Neural cell (in vitro differentiated cells): ENCODE data around the gene MUC2. TPM values are rescaled to one million over a fixed set of nuclear protein-coding genes. Genes with fewer than 3 reads are reported as not detected.

Source experiments
- H2AFZ ChIP-seq: fragments of 200-600, 300-800 bp; sonication (generic), shearing (Covaris generic); 2 replicates; pipeline ENCODE4 v1.6.0; 2014; ENCODE audit warnings: low read depth, mild to moderate bottlenecking, antibody characterized with exemption, low read length, moderate library complexity
- H3F3A ChIP-seq: fragments of 200-600 bp; shearing (Covaris generic); 2 replicates; pipeline ENCODE4 v1.6.1; 2016; ENCODE audit warnings: mild to moderate bottlenecking, moderate library complexity, mixed read lengths, antibody characterized with exemption, low read length; ENCODE audit not compliant: insufficient read depth, poor library complexity, severe bottlenecking
- H3K27ac ChIP-seq: fragments of 200-600, 300-800 bp; sonication (generic), shearing (Covaris generic); 2 replicates; pipeline ENCODE4 v1.5.1; 2014; ENCODE audit warnings: mild to moderate bottlenecking, low read length, moderate library complexity
- H3K27me3 ChIP-seq: fragments of 300-800, 200-600 bp; sonication (generic), shearing (Covaris generic); 2 replicates; pipeline ENCODE4 v1.6.0; 2014; ENCODE audit warnings: mild to moderate bottlenecking, low read depth, low read length, moderate library complexity; ENCODE audit not compliant: insufficient read depth
- H3K36me3 ChIP-seq: fragments of 300-800, 200-600 bp; sonication (generic), shearing (Covaris generic); 2 replicates; pipeline ENCODE4 v1.5.1; 2014; ENCODE audit warnings: mild to moderate bottlenecking, antibody characterized with exemption, low read length, moderate library complexity; ENCODE audit not compliant: insufficient read depth
- H3K4me2 ChIP-seq: fragments of 300-800, 200-600 bp; sonication (generic), shearing (Covaris generic); 2 replicates; pipeline ENCODE4 v1.6.0; 2014; ENCODE audit warnings: mild to moderate bottlenecking, low read length
- H3K4me3 ChIP-seq: fragments of 300-800, 200-600 bp; sonication (generic), shearing (Covaris generic); 2 replicates; pipeline ENCODE4 v1.5.1; 2014; ENCODE audit warnings: mild to moderate bottlenecking, low read length, moderate library complexity
- H3K79me2 ChIP-seq: fragments of 200-600 bp; shearing (Covaris generic); replicated peaks from 2 replicates; pipeline ENCODE4 v1.6.0; 2014; ENCODE audit warnings: mild to moderate bottlenecking, low read length, moderate library complexity; ENCODE audit not compliant: insufficient read depth
- H3K9ac ChIP-seq: fragments of 300-800, 200-600 bp; sonication (generic), shearing (Covaris generic); 2 replicates; pipeline ENCODE4 v1.6.1; 2016; ENCODE audit warnings: mild to moderate bottlenecking, low read length, mixed read lengths
- H3K9me2 ChIP-seq: fragments of 200-600 bp; shearing (Covaris generic); 2 replicates; pipeline ENCODE4 v1.6.1; 2016; ENCODE audit warnings: mild to moderate bottlenecking, low read length, mixed read lengths; ENCODE audit not compliant: insufficient read depth
- H3K9me3 ChIP-seq: fragments of 200-600, 300-800 bp; sonication (generic), shearing (Covaris generic); 2 replicates; pipeline ENCODE4 v1.6.1; 2016; ENCODE audit warnings: mild to moderate bottlenecking, mixed run types, low read length, moderate library complexity, mixed read lengths
- H4K20me1 ChIP-seq: fragments of 200-600 bp; shearing (Covaris generic); 2 replicates; pipeline ENCODE4 v1.6.1; 2016; ENCODE audit warnings: mild to moderate bottlenecking, mixed run types; ENCODE audit not compliant: insufficient read depth
- CTCF ChIP-seq: fragments of 450-650 bp; IDR thresholded peaks from 2 replicates; pipeline ENCODE4 v1.5.1; 2014; ENCODE audit warnings: antibody characterized with exemption, mild to moderate bottlenecking, moderate library complexity; ENCODE audit not compliant: poor library complexity, severe bottlenecking
- EP300 ChIP-seq: fragments of 450-650 bp; conservative IDR thresholded peaks from 2 replicates; pipeline ENCODE4 v1.6.1; 2014; ENCODE audit warnings: antibody characterized with exemption, mild to moderate bottlenecking, moderate library complexity; ENCODE audit not compliant: poor library complexity, severe bottlenecking
- EZH2 ChIP-seq: fragments of 200-600, 300-800 bp; shearing (Covaris generic), sonication (generic); IDR thresholded peaks from 2 replicates; pipeline ENCODE4 v1.6.1; 2014; ENCODE audit warnings: antibody characterized with exemption, low read length, borderline replicate concordance, mild to moderate bottlenecking; ENCODE audit not compliant: insufficient read depth, poor library complexity, severe bottlenecking
- MXI1 ChIP-seq: fragments of 450-650 bp; conservative IDR thresholded peaks from 2 replicates; pipeline ENCODE4 v1.6.1; 2014; ENCODE audit warnings: antibody characterized with exemption, mild to moderate bottlenecking; ENCODE audit not compliant: poor library complexity, severe bottlenecking
- POLR2AphosphoS5 ChIP-seq: IDR thresholded peaks from 2 replicates; pipeline ENCODE4 v1.6.1; 2012
- RAD21 ChIP-seq: fragments of 450-650 bp; conservative IDR thresholded peaks from 2 replicates; pipeline ENCODE4 v1.6.1; 2014; ENCODE audit warnings: antibody characterized with exemption, mild to moderate bottlenecking, moderate library complexity
- REST ChIP-seq: IDR thresholded peaks from 2 replicates; pipeline ENCODE4 v1.6.1; 2012; ENCODE audit warnings: borderline replicate concordance
- SMC3 ChIP-seq: fragments of 450-650 bp; conservative IDR thresholded peaks from 2 replicates; pipeline ENCODE4 v1.6.1; 2014; ENCODE audit warnings: antibody characterized with exemption, mild to moderate bottlenecking, moderate library complexity; ENCODE audit not compliant: poor library complexity
- TAF1 ChIP-seq: IDR thresholded peaks from 2 replicates; pipeline ENCODE4 v1.6.1; 2012; ENCODE audit warnings: low read depth
- polyA plus RNA-seq: library from polyadenylated mRNA; depleted of rRNA; stranded (reverse); fragments of >200 nt; gene quantifications from 2 replicates; pipeline ENCODE4 v1.2.3, GENCODE V29; 2014

MUC2 gene
- polyA plus RNA-seq, 1 donor from 2014 or later: not detected

DNA sequence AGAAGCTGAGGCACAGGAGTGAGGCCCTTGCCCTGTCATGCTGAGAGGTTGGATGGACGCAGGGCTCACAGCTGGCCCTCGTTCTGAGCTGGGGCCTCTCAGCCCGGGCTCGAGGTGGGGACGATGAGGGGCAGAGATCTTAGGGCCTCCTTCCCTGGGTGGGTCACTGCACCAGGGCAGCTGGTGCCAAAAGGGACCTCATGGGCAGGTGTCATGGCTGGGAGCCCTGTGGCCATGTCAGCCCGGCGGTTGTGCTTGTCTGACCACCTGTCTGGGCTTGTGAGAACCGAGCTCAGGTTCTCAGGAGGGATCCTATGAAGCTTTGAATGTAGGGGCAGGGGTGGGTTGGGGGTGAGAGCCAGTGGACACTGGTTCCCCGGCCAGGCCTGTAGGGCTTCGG, 36.3 kb upstream of the MUC2 start:
- H4K20me1 ChIP-seq: no peaks in the 10 kb centered on the region
- H3K79me2 ChIP-seq: no peaks in the 10 kb centered on the region
- H3K27me3 ChIP-seq: no peaks in the 10 kb centered on the region
- TF ChIP-seq EZH2 (no peak), SMC3 (no peak), MXI1 (no peak), REST (no peak), TAF1 (no peak), POLR2AphosphoS5 (no peak), RAD21 (no peak), CTCF (no peak), EP300 (no peak)
- H3K9me2 ChIP-seq: no peaks in the 10 kb centered on the region
- no peak overlapping the region for H2AFZ ChIP-seq
- H3K9ac ChIP-seq: no peak overlapping the region
- H3K36me3 ChIP-seq: no peaks in the 10 kb centered on the region
- H3K9me3 ChIP-seq: no peaks in the 10 kb centered on the region
- H3K4me2 ChIP-seq: no peak overlapping the region
- H3K27ac ChIP-seq: no peak overlapping the region
- no peaks in the 10 kb centered on the region for H3F3A ChIP-seq
- no peak overlapping the region for H3K4me3 ChIP-seq

DNA sequence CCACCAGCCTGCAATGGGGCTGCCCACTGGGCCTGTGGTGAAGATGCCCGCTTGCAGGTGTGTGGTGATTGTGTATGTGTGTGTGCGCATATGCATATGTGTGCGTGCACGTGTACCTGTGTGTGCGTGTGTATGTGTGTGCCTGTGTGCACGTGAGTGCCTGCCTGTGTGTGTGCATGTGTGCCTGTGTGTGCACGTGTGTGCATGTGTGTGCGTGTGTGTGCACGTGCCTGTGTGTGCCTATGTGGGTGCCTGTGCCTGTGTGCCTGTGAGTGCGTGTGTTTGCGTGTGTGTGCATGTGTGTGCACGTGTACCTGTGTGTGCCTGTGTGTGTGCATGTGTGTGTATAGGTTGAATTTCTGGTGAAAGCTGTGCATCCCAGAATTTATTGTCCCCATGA, 35.8 kb upstream of the MUC2 start:
- Histone ChIP-seq H3K36me3 (no peaks in the 10 kb centered on the region), H2AFZ (no peak overlapping the region), H3K79me2 (no peaks in the 10 kb centered on the region), H3K27me3 (no peaks in the 10 kb centered on the region), H4K20me1 (no peaks in the 10 kb centered on the region), H3K9ac (no peak overlapping the region), H3K9me3 (no peaks in the 10 kb centered on the region), H3K4me3 (no peak overlapping the region), H3F3A (no peaks in the 10 kb centered on the region), H3K27ac (no peak overlapping the region), H3K9me2 (no peaks in the 10 kb centered on the region), H3K4me2 (no peak overlapping the region)
- TF ChIP-seq SMC3 (no peak), REST (no peak), RAD21 (no peak), POLR2AphosphoS5 (no peak), TAF1 (no peak), CTCF (no peak), EZH2 (no peak)
